T-helper 1 cell treated with Interleukin-12 subunit alpha and Interleukin-12 subunit beta and Interleukin-4 antibody, amounts not matched to agents 30 μg/mL and 1 μg/mL, for 36 hours (primary cell): ENCODE data around the gene KANSL1.
"Not testable (repeated sequence)": the region's sequence is repeated elsewhere in the genome, so short reads cannot be mapped to it uniquely, and the experiment has no call there.

ENCODE experiments used
- H3K27ac Mint-ChIP-seq: one replicate; pipeline ENCODE4 v1.8.0; 2021; ENCODE audit warnings: mild to moderate bottlenecking, mixed read lengths
- H3K27me3 Mint-ChIP-seq: one replicate; pipeline ENCODE4 v1.8.0; 2021; ENCODE audit warnings: low read depth, mixed read lengths
- H3K36me3 Mint-ChIP-seq: one replicate; pipeline ENCODE4 v1.8.0; 2021; ENCODE audit warnings: low read depth, mixed read lengths
- H3K4me1 Mint-ChIP-seq: one replicate; pipeline ENCODE4 v1.8.0; 2021; ENCODE audit warnings: low read depth, mixed read lengths
- H3K4me3 Mint-ChIP-seq: one replicate; pipeline ENCODE4 v1.8.0; 2021; ENCODE audit warnings: mild to moderate bottlenecking, moderate library complexity, mixed read lengths
- H3K9me3 Mint-ChIP-seq: one replicate; pipeline ENCODE4 v1.8.0; 2021; ENCODE audit warnings: mixed read lengths

The KANSL1 gene

GRCh38 chr17:46025510-46026165 lies 167.6 kb downstream of the KANSL1 start:
- Mint-ChIP-seq H3K4me1 (peaks cover 11% of the 10 kb centered on the region), H3K36me3 (peaks cover 23% of the 10 kb centered on the region), H3K9me3 (no peaks in the 10 kb centered on the region), H3K27ac (no peak overlapping the region), H3K4me3 (no peak overlapping the region), H3K27me3 (no peaks in the 10 kb centered on the region)

GRCh38 chr17:46025060-46025459 lies 168.2 kb downstream of the KANSL1 start:
- Mint-ChIP-seq H3K4me1 (peaks cover 16% of the 10 kb centered on the region), H3K27ac (no peak overlapping the region), H3K4me3 (no peak overlapping the region), H3K36me3 (peaks cover 22% of the 10 kb centered on the region), H3K27me3 (no peaks in the 10 kb centered on the region), H3K9me3 (no peaks in the 10 kb centered on the region)

- Mint-ChIP-seq H3K9me3 (no peaks in the 10 kb centered on the region), H3K4me1 (peaks cover 17% of the 10 kb centered on the region), H3K4me3 (no peak overlapping the region), H3K27me3 (no peaks in the 10 kb centered on the region), H3K27ac (no peak overlapping the region), H3K36me3 (peaks cover 21% of the 10 kb centered on the region)
Measured at GRCh38 chr17:46024590-46024989, 168.6 kb downstream of the KANSL1 start.

GRCh38 chr17:46023783-46024388 lies 169.3 kb downstream of the KANSL1 start:
- Mint-ChIP-seq H3K4me3 (no peak overlapping the region), H3K27me3 (no peaks in the 10 kb centered on the region), H3K36me3 (peaks cover 16% of the 10 kb centered on the region), H3K4me1 (peaks cover 11% of the 10 kb centered on the region), H3K9me3 (no peaks in the 10 kb centered on the region), H3K27ac (no peak overlapping the region)

GRCh38 chr17:46023366-46023765 lies 169.9 kb downstream of the KANSL1 start:
- not testable (repeated sequence) for H3K4me3 Mint-ChIP-seq, H3K9me3 Mint-ChIP-seq, H3K27me3 Mint-ChIP-seq, H3K4me1 Mint-ChIP-seq
- Mint-ChIP-seq H3K36me3 (peaks cover 16% of the 10 kb centered on the region), H3K27ac (peak overlapping the region; percentile 19)

- H3K9me3 Mint-ChIP-seq = no peaks in the 10 kb centered on the region
- H3K27ac Mint-ChIP-seq = no peak overlapping the region
- peaks cover 6% of the 10 kb centered on the region for H3K4me1 Mint-ChIP-seq
- peaks cover 11% of the 10 kb centered on the region for H3K36me3 Mint-ChIP-seq
- no peak overlapping the region for H3K4me3 Mint-ChIP-seq
- no peaks in the 10 kb centered on the region for H3K27me3 Mint-ChIP-seq
Measured at GRCh38 chr17:46020998-46021397, 172.2 kb downstream of the KANSL1 start.

GRCh38 chr17:46020023-46020761 lies 173.0 kb downstream of the KANSL1 start:
- Mint-ChIP-seq H3K27me3 (no peaks in the 10 kb centered on the region), H3K4me3 (no peak overlapping the region), H3K9me3 (no peaks in the 10 kb centered on the region), H3K36me3 (peaks cover 9% of the 10 kb centered on the region), H3K4me1 (peaks cover 6% of the 10 kb centered on the region), H3K27ac (peak overlapping the region; percentile 81)

- not testable (repeated sequence) for H3K27me3 Mint-ChIP-seq, H3K9me3 Mint-ChIP-seq, H3K4me1 Mint-ChIP-seq, H3K27ac Mint-ChIP-seq, H3K4me3 Mint-ChIP-seq, H3K36me3 Mint-ChIP-seq
Measured at GRCh38 chr17:46019408-46019925, 173.8 kb downstream of the KANSL1 start.

GRCh38 chr17:46013502-46014165 lies 179.6 kb downstream of the KANSL1 start:
- no peaks in the 10 kb centered on the region for H3K36me3 Mint-ChIP-seq
- H3K4me3 Mint-ChIP-seq = no peak overlapping the region
- no peaks in the 10 kb centered on the region for H3K27me3 Mint-ChIP-seq
- no peaks in the 10 kb centered on the region for H3K4me1 Mint-ChIP-seq
- no peaks in the 10 kb centered on the region for H3K9me3 Mint-ChIP-seq
- H3K27ac Mint-ChIP-seq = no peak overlapping the region

- no peaks in the 10 kb centered on the region for H3K27me3 Mint-ChIP-seq
- no peaks in the 10 kb centered on the region for H3K9me3 Mint-ChIP-seq
- no peak overlapping the region for H3K27ac Mint-ChIP-seq
Measured at GRCh38 chr17:46013127-46013501, 180.1 kb downstream of the KANSL1 start.

GRCh38 chr17:46012506-46013079 lies 180.6 kb downstream of the KANSL1 start:
- H3K9me3 Mint-ChIP-seq = no peaks in the 10 kb centered on the region
- H3K4me1 Mint-ChIP-seq = no peaks in the 10 kb centered on the region
- no peaks in the 10 kb centered on the region for H3K36me3 Mint-ChIP-seq

More at GRCh38 chr17:46013127-46013501, 180.1 kb downstream of the KANSL1 start:
- Mint-ChIP-seq H3K4me1 (no peaks in the 10 kb centered on the region), H3K36me3 (no peaks in the 10 kb centered on the region), H3K4me3 (no peak overlapping the region)

GRCh38 chr17:46011711-46012505 lies 181.3 kb downstream of the KANSL1 start:
- Mint-ChIP-seq H3K9me3 (no peaks in the 10 kb centered on the region), H3K4me1 (no peaks in the 10 kb centered on the region), H3K36me3 (no peaks in the 10 kb centered on the region), H3K27me3 (no peaks in the 10 kb centered on the region), H3K27ac (no peak overlapping the region), H3K4me3 (no peak overlapping the region)

More at GRCh38 chr17:46012506-46013079, 180.6 kb downstream of the KANSL1 start:
- H3K27ac Mint-ChIP-seq = no peak overlapping the region
- H3K4me3 Mint-ChIP-seq = no peak overlapping the region
- no peaks in the 10 kb centered on the region for H3K27me3 Mint-ChIP-seq

- no peak overlapping the region for H3K27ac Mint-ChIP-seq
- no peaks in the 10 kb centered on the region for H3K36me3 Mint-ChIP-seq
- no peaks in the 10 kb centered on the region for H3K27me3 Mint-ChIP-seq
- H3K4me1 Mint-ChIP-seq = no peaks in the 10 kb centered on the region
- no peaks in the 10 kb centered on the region for H3K9me3 Mint-ChIP-seq
- no peak overlapping the region for H3K4me3 Mint-ChIP-seq
Measured at GRCh38 chr17:46010597-46011186, 182.5 kb downstream of the KANSL1 start.
